BE2C (cell line): ENCODE measurements around the gene CSNK1E.

ENCODE experiments used
- DNase-seq: peaks from one replicate; pipeline ENCODE4 v3.0.0-alpha.2; 2020
- H3K27me3 ChIP-seq: fragments of 250-450 bp; sonication (Bioruptor Pico); 2 replicates; pipeline ENCODE4 v1.5.1; 2020; ENCODE audit warnings: mild to moderate bottlenecking
- H3K36me3 ChIP-seq: fragments of 250-450 bp; sonication (Bioruptor Pico); 2 replicates; pipeline ENCODE4 v1.5.1; 2020; ENCODE audit warnings: mild to moderate bottlenecking
- H3K4me1 ChIP-seq: fragments of 250-450 bp; sonication (Bioruptor Pico); 2 replicates; pipeline ENCODE4 v1.5.1; 2020
- H3K4me3 ChIP-seq: 2 replicates; pipeline ENCODE4 v1.5.1; 2011; ENCODE audit warnings: low read depth, low read length
- H3K9me3 ChIP-seq: fragments of 250-450 bp; sonication (Bioruptor Pico); 2 replicates; pipeline ENCODE4 v1.5.1; 2020
- CTCF ChIP-seq: IDR thresholded peaks from 2 replicates; pipeline ENCODE4 v1.5.1; 2012; ENCODE audit warnings: mild to moderate bottlenecking, low read depth, low read length

The CSNK1E gene

GRCh38 chr22:38269466-38269865 lies 47.8 kb downstream of the CSNK1E start:
- Histone ChIP-seq H3K4me1 (peaks cover 7% of the 10 kb centered on the region), H3K4me3 (no peak overlapping the region), H3K9me3 (no peaks in the 10 kb centered on the region), H3K27me3 (no peaks in the 10 kb centered on the region), H3K36me3 (no peaks in the 10 kb centered on the region)
- no peak for DNase-seq
- no peak for TF ChIP-seq CTCF

- DNase-seq = no peak
- H3K36me3 ChIP-seq = no peaks in the 10 kb centered on the region
- H3K27me3 ChIP-seq = no peaks in the 10 kb centered on the region
- H3K9me3 ChIP-seq = no peaks in the 10 kb centered on the region
- H3K4me3 ChIP-seq = no peak overlapping the region
- no peaks in the 10 kb centered on the region for H3K4me1 ChIP-seq
- TF ChIP-seq CTCF = no peak
Observed at GRCh38 chr22:38267086-38267485, 50.1 kb downstream of the CSNK1E start.

GRCh38 chr22:38266120-38266519 lies 51.1 kb downstream of the CSNK1E start:
- DNase-seq = no peak
- no peak for TF ChIP-seq CTCF
- no peaks in the 10 kb centered on the region for H3K4me1 ChIP-seq
- H3K36me3 ChIP-seq = no peaks in the 10 kb centered on the region
- no peaks in the 10 kb centered on the region for H3K27me3 ChIP-seq
- no peaks in the 10 kb centered on the region for H3K9me3 ChIP-seq
- H3K4me3 ChIP-seq = no peak overlapping the region

GRCh38 chr22:38264322-38264843 lies 52.9 kb downstream of the CSNK1E start:
- no peaks in the 10 kb centered on the region for H3K4me1 ChIP-seq
- no peak overlapping the region for H3K4me3 ChIP-seq
- no peaks in the 10 kb centered on the region for H3K9me3 ChIP-seq
- DNase-seq = no peak
- TF ChIP-seq CTCF = no peak
- H3K36me3 ChIP-seq = no peaks in the 10 kb centered on the region
- H3K27me3 ChIP-seq = no peaks in the 10 kb centered on the region

- Histone ChIP-seq H3K36me3 (no peaks in the 10 kb centered on the region), H3K27me3 (no peaks in the 10 kb centered on the region), H3K4me3 (no peak overlapping the region), H3K4me1 (0 out of 2 replicates have a peak, but pooled peaks cover 4% of the 10 kb centered on the region), H3K9me3 (no peaks in the 10 kb centered on the region)
- DNase-seq = peak; percentile 51
- peak; percentile 60 for TF ChIP-seq CTCF
Observed at GRCh38 chr22:38262051-38262795, 55.0 kb downstream of the CSNK1E start.
